ENCODE measurements around the gene SAP30.
A peak's percentile ranks its signal among the peaks of the same experiment; 100 is the strongest.

The SAP30 gene, protein sequence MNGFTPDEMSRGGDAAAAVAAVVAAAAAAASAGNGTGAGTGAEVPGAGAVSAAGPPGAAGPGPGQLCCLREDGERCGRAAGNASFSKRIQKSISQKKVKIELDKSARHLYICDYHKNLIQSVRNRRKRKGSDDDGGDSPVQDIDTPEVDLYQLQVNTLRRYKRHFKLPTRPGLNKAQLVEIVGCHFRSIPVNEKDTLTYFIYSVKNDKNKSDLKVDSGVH

DNA sequence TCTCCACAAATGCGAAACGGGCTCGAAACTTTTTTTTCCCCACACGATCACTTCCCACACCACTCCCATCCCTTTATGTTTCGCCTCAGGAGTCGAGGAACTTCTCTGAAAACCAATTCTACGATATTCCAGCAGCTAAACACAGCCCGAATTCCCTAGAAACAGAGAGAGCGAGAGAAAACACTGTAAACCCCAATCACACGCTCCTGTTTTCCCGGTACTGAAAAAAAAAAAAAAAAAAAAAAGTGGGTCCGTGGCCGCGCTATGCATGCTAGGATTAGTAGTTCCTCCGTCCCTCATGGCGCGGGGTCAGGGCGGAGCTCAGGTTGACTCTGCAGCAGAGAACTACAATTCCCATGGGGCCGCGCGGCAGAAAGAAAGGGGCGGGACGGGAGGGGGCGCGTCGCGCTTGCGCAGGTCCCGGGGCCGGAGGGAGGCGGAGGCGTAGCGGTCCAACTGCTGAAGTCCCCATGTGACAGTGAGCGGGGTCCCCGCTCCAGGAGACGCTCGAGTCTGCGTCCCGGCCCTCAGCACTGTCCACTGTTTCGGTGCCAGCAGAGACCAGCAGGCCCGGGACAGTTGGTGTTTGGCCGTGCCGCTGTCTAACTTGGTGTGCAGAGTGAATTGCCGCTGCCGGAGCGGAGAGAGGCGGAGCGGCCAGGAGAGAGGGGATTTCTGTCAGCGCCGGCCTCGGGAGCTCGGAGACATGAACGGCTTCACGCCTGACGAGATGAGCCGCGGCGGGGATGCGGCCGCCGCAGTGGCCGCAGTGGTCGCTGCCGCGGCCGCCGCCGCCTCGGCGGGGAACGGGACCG, at the start of gene SAP30:
Gene SAP30, plus strand, starts transcription at position 478 of the 815 bp plus-strand sequence. Its CDS starts 229 bp downstream, at position 707.
- peak; percentile 89 for DNase-seq

GRCh38 chr4:173325007-173325736, 45.6 kb upstream of the SAP30 start:
- DNase-seq, result no peak

- no peak for DNase-seq
These were observed 42.4 kb upstream of the SAP30 start for GRCh38 chr4:173328236-173328901.

GRCh38 chr4:173330590-173330989, 40.2 kb upstream of the SAP30 start:
- no peak for DNase-seq

DNA sequence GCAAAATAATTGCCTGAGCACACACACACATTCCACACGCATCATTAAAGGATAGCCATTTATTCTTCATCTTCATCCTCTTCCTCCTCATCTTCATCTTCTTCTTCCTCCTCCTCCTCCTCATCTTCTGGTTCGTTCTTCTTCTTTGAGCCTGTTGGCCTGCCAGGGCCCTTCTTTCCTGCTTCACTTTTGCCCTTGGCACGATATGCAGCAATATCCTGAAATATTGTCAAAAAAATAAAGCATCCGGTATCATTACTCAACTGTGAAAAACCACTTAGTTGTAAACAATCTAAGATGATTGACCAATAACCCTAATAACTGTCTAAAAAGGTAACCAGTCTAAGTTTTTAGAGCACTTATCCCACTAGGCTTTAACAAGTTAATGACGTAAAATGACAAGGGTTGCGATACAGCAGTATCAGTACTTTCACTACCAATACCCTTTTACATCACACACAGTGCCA, 38.7 kb upstream of the SAP30 start:
- no peak for DNase-seq

- no peak for DNase-seq
These were observed 37.6 kb upstream of the SAP30 start for GRCh38 chr4:173332963-173333657.

DNA sequence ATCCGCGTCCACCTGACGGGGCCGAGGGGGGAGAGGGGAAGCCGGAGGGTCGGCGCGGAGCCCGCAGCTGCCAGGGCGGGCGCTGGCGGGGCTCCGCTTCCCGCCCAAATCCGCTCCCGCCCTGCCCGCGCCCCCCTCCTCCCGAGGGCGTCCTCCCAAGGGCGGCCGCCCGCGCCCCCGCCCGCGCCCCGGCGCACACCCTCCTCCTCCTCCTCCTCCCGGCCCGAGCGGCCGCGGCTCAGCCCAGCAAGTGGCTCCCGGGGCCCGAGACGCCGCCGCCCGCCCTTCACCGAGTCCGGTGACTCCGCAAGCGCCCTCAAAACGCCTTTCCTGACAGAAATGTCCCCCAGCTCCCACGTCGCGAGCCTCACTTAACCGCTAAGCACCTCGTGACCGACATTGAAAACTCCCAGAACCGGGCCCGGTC, 37.1 kb upstream of the SAP30 start:
- DNase-seq, result peak; percentile 37

DNA sequence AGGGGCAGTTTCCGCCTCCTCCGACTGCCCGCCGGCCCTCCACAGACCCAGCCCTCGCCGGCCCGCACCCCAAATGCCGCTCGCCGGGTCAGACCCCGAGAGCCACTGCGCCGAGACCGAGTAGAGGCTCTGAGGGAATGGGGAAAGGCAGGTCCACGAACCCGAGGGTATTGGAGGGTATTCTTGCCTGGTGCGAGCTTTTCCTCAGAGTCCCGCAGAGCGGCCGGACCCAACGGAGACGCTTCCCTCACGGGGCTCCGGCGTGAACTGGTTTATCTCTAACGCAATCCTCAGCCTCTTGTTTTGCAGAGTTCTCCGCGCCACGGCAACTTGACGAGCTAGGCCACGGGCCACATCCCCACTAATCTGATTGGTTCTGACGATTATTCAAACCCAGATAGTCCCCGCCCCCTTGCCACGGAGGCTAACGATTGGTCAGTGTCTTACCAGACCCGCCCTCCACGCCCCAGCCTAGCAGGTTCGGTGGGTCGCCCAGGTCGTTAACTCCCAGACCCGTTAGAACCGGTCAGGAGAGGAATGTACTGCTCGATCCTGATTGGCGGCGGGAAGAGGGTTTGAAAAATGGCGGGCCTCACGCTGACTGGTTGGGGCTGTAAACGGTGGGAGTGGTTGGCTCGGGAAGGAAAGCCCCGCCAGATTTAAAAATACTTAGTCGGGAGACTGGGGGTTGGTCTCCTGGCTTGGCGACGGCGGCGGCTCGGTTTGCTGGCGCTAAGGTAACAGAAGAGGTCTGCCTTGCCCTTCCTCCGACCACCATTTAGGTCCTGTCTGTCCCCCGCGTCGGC, 36.5 kb upstream of the SAP30 start, which contains the start of gene HMGB2:
Gene HMGB2, minus strand, starts transcription at position 274 of the 806 bp plus-strand sequence. CDS start 709 bp downstream, outside the sequence.
- DNase-seq, result peak; percentile 66

DNA sequence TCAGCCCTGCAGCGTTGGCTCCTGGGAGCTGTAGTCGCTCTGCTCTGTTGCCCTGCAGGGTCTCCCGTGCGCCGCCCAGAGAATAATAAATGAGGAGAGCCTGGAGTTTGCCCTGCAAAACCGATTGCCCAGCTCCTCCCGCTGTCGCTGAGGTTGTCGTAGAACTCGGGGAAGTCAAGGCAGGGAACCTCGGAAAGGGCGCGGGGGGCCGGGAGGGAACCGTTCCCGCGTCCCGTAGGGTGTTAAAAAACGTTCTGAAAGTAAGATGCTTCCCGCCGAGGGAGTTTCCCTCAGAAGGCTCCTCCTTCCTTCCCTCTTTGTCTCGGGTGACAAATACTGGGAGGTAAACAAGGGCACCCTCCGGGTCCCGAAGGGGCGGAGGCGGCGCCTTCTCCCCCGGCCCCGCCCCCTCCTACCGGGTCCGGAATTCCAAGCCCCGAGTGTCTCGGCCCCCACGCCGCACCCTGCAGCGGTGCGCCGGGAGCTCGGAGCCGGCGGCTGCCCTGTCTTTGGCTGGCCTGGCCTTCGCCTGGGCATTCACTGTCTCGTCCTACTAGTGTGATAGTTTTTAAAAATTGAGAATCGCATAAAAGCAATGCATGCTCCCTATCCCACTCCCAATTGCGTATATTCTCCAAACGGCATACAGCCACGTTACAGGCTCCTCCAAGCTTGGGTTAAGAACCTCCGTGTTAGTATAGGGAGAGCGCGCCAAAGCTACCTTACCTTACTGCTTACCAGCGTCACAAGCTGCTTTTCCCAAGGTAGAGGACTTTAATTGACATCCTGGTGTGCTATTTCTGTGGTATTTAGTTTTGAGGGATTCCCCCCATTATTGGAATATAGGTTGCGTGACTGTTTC, 35.6 kb upstream of the SAP30 start:
- DNase-seq, result no peak

DNA sequence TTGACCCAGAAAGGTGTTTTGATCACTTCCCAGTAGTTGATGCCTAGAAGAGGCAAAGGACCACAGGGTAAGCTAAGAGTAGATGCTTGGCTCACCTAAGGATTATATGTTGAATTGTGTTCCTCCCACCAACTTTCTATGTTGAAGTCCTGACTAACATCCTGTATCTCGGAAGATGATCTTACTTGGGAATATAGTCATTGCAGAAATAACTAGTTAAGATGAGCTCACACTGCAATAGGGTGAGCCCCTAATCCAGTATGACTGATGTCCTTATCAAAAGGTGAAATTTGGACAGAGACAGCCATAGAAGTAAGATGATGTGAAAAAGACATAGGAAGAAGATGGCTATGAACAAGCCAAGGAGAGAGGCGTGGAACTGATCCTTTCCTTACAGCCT, 33.3 kb upstream of the SAP30 start:
- no peak for DNase-seq

GRCh38 chr4:173343832-173344397, 26.8 kb upstream of the SAP30 start:
- DNase-seq, result no peak

DNA sequence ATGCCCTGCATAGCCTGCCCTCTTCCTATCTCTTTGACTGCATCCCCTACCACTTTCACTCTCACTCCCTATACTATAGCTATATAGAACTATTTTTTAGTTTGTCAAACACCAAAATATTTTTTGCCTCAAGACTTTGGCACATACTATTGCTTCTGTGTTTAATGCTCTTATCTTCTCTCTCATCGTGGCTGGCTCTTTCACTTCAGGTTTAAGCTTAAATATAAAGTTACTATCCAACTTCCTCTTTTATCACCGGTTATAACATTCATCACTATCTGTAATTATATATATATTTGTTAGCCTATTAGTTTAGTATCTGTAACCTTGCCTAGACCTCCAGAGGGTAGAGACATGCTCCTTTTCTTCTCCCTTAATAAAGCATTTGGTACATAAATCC, 25.1 kb upstream of the SAP30 start:
- no peak for DNase-seq

GRCh38 chr4:173346074-173346473, 24.7 kb upstream of the SAP30 start:
- no peak for DNase-seq

- no peak for DNase-seq
These were observed 23.3 kb upstream of the SAP30 start for GRCh38 chr4:173347467-173347866.

- no peak for DNase-seq
These were observed 12.8 kb upstream of the SAP30 start for GRCh38 chr4:173357939-173358338.

- no peak for DNase-seq
These were observed 10.1 kb upstream of the SAP30 start for GRCh38 chr4:173360587-173361221.

- no peak for DNase-seq
These were observed 8.1 kb upstream of the SAP30 start for GRCh38 chr4:173362666-173363065.

GRCh38 chr4:173365359-173365996, 5.3 kb upstream of the SAP30 start:
- no peak for DNase-seq

DNA sequence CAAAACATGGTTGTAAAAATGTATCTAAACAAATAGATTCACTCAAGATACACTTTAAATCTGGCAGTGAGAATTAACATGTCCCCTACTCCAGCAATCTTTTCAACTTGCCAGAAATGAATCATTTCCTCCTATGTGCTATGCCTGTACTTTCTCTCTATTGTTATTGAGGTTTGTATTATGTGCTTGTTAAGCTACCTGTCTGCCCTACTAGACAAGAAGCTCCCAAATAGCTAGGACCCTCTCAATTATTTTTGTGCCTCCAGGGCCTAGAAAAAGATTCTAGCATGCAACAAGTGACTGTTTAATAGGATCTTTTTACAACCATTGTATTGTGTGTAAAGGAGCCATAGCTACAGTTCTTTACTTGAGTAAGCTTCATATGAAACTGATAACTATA, 3.5 kb upstream of the SAP30 start:
- no peak for DNase-seq

Data from cortex of kidney (tissue), 1 donor.